SKM-1 treated with dmso at 0.1 percent for 144 hours (cell line): ENCODE results near the gene COTL1.
A peak's percentile ranks its signal among the peaks of the same experiment; 100 is the strongest.
"Not testable (repeated sequence)": the region's sequence is repeated elsewhere in the genome, so short reads cannot be mapped to it uniquely, and the experiment has no call there.

Source experiments
- DNase-seq: peaks from one replicate; lab custom pipeline; 2025; ENCODE audit not compliant: unreplicated experiment; lab: John Stamatoyannopoulos, UW

Gene COTL1

DNA sequence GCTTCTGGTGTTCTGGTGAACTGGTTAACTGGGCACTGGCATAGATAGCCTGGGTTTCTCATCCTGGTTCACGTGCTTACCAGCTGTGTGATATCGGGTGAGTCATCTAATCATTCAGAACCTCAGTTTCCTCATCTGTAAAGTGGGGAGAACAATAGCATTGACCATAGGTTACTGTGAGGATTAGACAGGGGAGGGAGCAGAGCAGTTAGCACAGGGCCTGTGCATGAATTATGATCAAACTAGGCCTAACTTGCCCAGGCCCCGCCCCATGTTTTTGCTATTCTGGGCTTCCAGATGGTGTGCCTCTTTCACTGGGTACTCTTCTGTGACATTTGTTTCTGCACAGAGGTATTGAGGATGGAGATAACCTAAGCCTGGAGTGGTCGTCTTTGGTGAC, 25.8 kb upstream of the COTL1 start:
- no peak for DNase-seq

DNA sequence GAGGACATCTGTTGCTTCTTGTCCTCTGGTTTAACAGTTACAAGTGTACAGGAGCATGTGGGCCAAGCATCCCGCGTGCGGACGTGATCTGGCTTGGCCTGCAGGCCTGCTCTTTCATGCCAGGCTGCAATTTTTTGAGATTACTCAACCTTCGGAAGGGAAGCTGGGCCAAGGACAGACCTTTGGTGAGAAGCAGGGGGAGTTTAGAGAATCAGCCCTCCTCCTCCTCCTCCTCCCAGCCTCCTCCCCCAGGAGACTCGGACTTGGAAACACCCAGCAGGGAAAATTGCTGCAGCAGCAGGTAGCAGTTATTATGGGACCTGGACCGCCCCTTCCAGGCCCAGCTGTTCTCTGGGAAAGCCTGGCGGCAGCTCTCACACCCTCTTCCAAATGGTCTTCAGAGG, 25.3 kb upstream of the COTL1 start:
- DNase-seq, result peak; percentile 58

DNA sequence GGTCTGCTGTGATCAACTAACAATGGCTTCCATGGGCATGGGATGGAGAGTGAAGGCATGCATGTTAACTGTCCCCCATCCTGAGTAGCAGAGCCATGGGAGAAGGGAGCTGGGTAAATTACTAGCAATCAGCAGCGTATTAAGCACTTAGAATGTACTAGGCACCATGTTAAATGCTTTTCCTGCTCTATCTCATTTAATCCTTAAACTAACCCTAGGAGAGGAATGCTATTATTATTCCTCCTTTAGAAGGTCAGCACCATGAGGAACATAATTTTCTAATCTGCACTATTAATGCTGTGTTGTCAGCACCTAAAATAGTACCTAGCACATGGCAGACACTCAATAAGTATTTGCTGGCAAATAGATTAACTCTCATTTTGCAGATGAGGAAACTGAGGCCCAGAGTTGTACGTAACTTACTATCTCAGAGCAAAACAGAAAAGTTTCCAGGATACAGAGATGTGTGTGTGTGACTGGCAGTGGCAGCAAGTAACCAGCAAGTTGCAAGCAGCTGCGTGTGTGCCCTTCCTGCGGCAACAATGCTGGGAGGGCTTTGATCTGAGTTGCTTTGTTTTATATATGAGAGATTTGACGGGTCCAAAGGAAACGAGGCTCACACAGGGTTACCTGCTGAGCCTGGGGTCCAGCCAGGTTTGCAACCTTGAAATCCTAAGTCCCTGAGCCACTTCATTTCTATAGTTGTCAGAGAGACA, 23.9 kb upstream of the COTL1 start:
- no peak for DNase-seq

DNA sequence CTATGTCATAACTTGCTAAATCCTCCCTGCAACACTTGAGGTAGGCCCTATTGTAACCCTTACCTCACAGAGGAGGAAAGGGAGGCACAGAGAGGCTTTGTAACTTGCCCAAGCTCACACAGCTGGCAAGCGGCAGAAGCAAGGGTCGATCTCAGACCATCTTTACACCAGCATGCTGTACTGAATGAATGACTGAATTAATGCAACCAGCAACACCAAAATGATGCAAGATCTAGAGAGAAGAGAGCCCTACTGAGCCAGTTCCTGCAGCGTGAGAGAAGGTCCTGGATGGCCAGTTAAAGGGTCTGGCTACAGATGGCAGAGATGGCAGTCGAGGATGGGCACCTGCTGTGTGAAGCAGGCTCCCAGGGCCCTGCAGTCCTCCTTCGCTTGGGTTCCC, 22.3 kb upstream of the COTL1 start:
- DNase-seq, result no peak

DNA sequence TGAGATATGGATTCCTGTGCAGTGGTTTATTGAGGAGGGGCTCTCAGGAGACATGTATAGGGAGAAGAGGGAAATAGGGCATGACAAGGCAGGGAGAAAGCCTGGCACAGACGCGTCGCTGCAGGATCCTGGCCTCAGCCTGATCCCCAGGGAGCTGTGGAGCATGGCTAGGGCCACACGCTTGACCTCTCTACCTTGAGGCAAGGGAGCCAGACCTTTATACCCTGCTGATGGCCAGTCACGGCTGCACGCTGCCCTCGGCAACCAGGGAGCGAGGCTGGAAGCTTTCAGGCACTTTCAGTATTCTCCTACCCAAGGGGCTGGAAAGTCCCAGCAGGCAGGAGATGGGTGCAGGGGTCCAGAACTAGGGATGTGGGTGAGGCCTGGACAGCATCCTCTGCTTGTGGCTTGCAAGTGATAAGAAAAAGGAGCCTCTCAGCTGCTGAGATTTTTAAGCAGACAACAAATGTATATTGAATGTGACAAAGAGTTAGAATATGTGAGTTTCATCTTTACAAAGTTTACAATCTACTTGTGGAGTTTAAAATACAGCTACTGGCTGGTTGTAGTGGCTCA, 20.4 kb upstream of the COTL1 start:
- no peak for DNase-seq

DNA sequence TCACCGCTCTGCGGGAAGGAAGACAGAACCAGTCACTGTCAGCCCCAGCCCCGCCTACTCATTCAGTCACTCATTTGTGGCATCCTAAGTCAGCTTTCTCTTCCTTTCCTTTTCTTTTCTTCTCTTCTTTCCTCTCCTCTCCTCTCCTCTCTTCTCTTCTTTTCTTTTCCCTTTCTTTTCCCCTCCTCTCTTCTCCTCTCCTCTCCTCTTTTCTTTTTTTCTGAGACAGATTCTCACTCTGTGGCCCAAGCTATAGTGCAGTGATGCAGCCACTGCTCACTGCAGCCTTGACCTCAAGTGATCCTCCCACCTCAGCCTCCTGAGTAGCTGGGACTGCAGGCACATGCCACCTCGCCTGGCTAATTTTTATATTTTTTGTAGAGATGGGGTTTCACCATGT, 19.8 kb upstream of the COTL1 start:
- DNase-seq, result no peak

DNA sequence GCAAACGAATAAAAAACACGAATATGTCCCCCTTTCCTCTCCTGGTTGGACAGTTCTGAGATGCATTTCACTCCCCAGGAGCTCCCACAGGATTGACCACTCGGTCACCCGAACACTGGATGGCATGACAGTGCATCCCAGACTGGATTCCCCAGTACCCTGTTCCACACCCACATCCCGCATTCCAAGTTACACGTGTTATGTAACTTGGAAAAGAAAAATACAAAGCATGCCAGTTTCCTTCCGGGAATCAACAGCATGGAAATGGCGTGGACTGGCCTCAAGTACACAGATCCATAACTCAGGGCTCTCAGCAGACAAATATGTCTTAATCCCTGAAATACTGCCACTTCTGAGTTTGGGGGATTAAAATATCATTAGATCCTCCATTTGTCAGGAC, 17.8 kb upstream of the COTL1 start:
- DNase-seq, result no peak

DNA sequence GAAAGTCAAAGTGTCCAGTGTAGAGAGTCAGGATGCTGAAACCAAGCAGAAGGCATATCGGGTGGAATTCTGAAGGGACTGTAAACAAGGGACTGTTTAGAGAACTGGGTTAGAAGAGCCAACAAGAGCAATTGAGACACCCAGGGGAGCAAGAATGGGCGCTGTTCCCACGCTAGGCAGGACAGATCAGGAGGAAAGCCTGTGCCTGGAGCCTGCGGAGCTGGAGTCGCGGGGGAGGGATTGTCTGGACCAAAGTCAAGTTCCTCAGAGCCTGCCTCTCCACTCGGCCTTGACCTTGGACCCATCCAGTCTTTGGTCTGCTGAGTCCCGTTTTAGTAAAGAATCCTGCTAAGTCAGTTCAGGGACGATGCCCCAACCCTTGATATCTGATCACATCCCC, 15.7 kb upstream of the COTL1 start:
- DNase-seq, result no peak

DNA sequence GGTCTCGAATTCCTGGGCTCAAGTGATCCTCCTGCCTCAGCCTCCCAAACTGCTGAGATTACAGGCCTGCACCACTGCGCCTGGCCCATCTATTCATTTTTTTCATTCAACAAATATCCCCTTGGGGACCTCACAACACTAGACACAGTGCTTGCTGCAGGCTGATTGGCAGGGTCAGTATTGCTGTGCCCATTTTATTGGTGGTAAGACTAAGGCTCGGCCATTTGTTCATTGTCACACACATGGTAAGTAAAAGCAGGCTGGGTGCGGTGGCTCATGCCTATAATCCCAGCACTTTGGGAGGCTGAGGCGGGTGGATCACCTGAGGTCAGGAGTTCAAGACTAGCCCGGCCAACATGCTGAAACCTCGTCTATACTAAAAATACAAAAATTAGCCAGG, 15.0 kb upstream of the COTL1 start:
- DNase-seq, result not testable (repeated sequence)

DNA sequence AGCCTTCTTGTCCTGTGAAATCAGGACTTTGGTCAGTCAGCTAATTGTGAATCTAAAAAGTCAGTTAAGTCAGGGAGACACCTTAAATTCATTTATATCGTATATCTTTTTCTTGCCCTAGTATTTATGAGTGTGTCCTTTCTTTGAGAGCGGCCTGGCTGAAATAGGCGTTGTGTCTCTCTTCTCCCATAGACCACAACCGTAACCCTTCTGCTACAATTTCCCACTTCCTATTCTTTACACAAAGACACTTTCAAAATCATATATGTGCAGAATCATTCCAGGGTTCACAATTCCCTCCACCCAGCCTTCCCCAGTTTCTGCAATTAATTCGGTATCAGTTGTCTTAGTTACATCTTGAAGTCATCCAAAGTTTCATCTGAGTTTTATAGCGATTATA, 14.0 kb upstream of the COTL1 start:
- peak; percentile 30 for DNase-seq

DNA sequence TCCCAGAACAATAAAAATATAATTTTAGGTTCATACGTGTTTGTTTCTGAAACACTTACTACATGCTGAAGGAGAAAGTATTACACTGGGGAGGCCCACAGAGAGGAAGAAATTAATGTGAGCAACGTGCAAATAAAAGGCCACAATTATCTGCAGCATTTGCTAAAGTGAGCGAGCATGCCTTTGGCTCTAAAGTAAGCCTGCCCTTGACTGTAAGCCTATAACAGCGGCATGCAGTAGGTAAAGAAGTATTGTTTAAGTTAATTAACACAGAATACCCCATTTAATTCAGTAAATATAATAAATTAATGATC, 13.2 kb upstream of the COTL1 start:
- DNase-seq, result no peak

DNA sequence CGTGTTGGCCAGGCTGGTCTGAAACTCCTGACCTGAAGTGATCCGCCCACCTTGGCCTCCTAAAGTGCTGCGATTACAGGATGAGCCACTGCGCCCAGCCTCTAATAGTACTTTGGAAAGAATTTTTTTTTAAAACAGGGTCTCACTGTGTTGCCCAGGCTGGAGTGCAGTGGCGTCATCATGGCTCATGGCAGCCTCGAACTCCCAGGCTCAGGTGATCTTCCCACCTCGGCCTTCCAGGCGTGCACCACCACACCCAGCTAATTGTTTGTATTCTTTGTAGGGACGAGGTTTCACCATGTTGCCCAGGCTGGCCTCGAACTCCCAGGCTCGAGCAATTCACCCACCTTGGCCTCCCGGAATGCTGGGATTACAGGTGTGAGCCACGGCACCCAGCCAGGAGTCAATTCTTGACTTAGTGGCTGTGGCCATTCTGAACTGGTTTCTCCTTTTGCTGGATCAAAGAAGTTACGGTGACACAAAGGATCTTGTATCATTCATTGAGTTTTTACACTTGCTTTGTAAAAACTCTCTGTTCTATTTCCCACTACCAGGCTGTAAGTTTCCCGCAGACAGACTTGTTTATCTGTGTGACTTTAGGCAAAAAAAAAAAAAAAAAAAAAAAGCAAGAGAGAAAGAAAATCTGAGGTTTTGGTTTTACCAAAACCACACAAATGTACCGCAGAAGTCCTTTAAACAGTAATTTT, 12.7 kb upstream of the COTL1 start:
- no peak for DNase-seq

DNA sequence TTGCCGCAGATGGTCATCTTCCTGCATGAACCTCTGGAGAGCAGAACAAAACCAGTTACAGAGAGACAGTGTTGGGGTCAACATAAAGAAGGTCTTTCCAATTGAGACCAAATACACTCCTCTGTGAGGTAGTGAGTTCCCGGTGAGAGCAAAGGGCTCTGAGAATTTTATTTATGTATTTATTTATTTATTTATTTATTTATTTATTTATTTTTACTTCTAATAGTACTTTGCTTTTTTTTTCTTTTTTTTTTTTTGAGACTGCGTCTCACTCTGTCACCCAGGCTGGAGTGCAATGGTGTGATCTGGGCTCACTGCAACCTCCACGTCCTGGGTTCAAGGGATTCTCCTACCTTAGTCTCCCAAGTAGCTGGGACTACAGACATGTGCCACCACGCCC, 12.1 kb upstream of the COTL1 start:
- no peak for DNase-seq

DNA sequence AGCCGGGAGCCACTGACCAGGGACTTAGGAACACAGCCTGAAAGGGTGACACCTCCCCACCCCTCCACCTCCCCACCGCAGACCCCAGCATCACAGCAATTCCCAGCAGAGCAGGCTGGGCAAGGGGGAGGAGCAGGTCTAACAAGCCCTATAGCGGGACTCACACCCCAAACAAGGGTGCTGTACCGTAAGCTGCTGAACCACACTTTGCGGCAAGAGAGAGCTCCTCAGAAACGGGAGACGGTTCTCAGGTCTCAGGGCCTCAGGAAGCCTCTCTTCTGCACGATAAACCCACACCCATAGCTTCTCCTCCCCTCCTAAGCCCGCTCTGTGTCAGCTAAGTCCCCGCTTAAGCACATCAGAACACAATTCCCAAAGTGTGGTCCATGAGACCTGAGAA, 11.7 kb upstream of the COTL1 start:
- no peak for DNase-seq

DNA sequence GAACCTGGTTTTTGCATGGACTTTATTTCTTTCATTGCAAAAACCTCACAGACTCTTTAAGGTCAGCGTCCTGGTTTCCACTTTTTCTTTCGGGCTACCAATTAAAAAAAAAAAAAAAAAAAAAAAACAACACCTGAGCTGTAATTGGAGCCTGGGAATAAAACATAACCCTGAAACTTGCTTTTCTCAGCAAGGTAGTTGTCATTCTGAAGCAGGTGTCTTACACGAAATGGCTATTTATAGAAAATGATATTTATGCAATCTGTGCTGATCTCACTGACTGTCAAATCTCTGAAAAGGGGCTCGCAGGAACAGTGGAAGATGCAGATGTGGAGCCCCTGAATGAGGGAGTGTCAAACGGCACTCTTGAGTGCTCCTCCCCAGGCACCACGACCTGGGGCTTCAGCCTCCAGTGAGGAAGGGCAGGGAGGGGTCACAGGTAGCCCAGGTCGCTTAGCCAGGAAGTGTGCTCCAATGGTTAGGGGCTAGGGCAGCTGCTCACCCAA, 10.4 kb upstream of the COTL1 start:
- DNase-seq, result no peak

DNA sequence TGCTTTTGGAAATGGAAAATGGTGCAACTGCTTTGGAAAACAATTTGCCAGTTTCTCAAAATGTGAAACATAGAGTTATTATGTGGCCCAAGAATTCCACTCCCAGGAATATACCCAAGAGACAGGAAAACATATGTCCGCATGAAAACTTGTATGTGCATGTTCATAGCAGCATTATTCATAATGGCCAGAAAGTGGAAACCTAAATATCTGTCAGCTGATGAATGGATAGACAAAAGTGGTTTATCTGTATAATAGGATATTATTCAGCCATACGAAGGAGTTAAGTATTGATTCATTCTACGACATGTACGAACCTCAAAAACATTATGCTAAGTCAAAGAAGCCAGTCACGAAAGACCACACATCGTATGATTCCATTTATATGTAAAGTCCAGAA, 7.7 kb upstream of the COTL1 start:
- no peak for DNase-seq

DNA sequence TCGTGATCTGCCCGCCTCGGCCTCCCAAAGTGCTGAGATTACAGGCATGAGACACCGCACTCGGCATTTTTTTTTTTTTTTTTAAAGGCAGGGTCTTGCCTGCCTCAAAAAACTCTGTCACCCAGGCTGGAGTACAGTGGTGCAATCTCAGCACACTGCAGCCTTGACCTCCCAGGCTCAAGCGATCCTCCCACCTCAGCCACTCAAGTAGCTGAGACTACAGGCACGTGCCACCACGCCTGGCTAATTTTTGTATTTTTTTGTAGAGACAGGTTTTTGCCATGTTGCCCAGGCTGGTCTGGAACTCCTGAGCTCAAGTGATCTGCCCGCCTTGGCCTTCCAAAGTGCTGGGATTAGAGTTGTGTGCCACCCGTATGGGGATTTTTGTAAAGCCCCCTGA, 3.0 kb upstream of the COTL1 start:
- not testable (repeated sequence) for DNase-seq

DNA sequence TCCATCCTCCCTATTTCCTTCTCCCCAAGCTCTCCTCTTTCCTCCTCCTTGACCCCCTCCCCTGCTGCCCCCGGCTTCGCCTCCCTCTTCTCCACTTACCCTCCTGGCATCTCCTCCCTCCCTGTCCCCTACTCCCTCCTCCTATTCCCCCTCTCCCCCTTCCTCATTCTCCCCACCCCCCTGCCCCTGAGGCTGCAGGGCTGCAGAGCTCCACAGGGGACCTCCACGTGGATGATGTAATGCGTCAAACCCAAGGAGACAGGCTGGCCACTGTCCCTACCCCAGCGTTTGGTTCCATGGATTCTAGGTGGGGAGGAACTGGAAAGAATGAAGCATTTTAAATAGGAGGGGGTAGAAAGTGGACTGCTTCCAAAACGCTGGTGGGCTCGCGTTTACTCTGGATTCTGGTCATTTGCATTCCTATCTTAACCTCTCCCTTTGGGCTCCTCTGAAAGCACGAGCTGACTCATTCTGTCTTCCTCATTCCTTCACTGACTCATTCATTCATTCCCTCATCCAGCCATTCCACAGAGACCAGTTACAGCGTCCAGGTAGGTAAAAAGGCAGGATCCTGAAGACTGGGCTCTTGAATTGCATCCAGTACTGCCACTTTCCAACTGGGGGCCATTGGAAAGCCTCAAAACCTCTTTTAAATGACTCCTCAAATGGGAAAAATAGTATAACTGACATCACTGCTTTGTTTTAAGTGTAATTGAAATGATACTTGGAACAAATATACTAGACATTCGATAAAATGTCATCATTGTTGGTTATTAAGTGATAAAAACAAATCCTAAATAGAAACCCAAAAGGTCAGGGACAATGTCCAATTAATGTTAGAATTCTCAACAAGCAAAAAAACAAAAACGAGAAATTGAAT, 943 bp upstream of the COTL1 start:
- DNase-seq, result no peak

DNA sequence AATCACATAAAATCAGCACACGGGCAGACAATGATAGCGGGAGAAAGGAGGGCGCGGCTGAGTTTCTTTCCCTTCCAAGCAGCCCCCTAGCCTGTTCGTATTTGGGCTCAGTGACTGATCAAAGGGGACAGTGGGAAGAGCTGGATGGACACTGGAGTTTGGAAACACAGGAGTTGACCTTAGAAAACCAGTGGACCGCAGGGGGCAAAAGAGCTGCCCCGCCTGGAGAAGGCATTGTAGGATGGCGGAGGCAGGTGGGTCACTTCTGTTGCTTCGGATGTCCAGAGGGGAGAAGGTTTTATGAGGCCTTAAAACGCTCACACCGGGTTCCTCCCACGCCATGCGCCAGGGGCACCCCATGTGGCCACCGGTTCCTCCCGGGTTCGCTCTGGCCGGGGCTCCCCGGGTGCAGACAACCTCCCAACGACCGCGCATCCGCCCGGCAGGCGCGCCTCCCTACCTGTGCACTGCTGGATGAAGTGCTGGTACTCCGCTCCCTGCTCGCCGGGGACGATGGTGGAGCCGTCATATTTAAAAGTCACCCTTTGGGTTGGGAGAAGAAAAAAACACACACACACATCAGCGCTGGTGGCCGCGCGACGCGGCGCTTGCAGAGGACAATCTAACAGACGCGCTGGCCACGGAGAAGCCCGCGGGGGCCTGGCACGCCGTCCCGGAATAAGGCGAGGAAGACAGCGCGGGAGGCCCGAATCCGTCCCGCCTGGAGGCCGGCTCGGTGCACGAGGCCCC, 662 bp downstream of the COTL1 start:
- DNase-seq, result no peak

DNA sequence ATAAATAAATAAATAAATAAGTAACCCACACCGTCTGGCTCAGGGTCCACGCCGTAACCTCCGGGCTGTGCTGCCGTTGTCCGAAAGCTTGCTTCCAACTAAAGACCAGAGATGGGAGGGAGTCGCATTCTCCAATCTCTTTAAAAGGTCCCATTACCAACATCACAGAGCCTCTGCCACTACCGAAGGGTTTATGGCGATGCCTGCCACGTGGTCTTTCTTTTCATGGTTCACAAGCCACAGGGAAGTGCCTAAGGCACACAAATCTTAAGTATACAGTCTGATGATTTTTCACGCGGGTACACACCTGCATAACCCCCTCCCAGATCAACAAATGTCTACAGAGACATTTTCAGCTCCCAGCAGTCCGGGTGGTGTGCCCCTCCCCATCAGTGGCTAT, 1.4 kb downstream of the COTL1 start:
- no peak for DNase-seq
